WTC11 (cell line): Measurements from ENCODE around the gene MAMDC2. TPM values are rescaled to one million over a fixed set of nuclear protein-coding genes. Genes with fewer than 3 reads are reported as not detected.
"Not testable (repeated sequence)": the region's sequence is repeated elsewhere in the genome, so short reads cannot be mapped to it uniquely, and the experiment has no call there.

Source experiments
- ATAC-seq: fragments of 200-7000 bp; cut with Tn5 transposase; 2 replicates; pipeline ENCODE4 v1.10.0; 2021; ENCODE audit warnings: mild to moderate bottlenecking, moderate library complexity
- CTCF ChIA-PET: fragments of 300-600 bp; sonication (Branson Sonifier 250); formaldehyde crosslinking; loops from one replicate; lab custom pipeline; 2021; ENCODE audit warnings: antibody characterized with exemption; lab: Charles Lee
- POLR2A ChIA-PET: fragments of 350-600 bp; sonication (Branson Sonifier 250); formaldehyde crosslinking; loops from one replicate; lab custom pipeline; 2021; ENCODE audit warnings: antibody characterized with exemption; lab: Charles Lee
- DNase-seq: peaks from one replicate; pipeline ENCODE4 v3.0.0; 2021; ENCODE audit warnings: low spot score
- H3K27ac Mint-ChIP-seq: 2 replicates; pipeline ENCODE4 v1.8.0; 2021; ENCODE audit warnings: mixed read lengths
- H3K27me3 Mint-ChIP-seq: 2 replicates; pipeline ENCODE4 v1.8.0; 2021; ENCODE audit warnings: low read depth, mild to moderate bottlenecking, moderate library complexity, mixed read lengths
- H3K36me3 Mint-ChIP-seq: 2 replicates; pipeline ENCODE4 v1.8.0; 2021; ENCODE audit warnings: mixed read lengths
- H3K4me1 Mint-ChIP-seq: 2 replicates; pipeline ENCODE4 v1.8.0; 2022; ENCODE audit warnings: mixed read lengths
- H3K4me3 Mint-ChIP-seq: 2 replicates; pipeline ENCODE4 v1.8.0; 2021; ENCODE audit warnings: mild to moderate bottlenecking, moderate library complexity, mixed read lengths
- H3K9me3 Mint-ChIP-seq: 2 replicates; pipeline ENCODE4 v1.8.0; 2021; ENCODE audit warnings: mixed read lengths
- CDX4 ChIP-seq: fragments of 250-450 bp; sonication (Bioruptor Pico); IDR thresholded peaks from 2 replicates; pipeline ENCODE4 v1.9.0; 2021; ENCODE audit warnings: moderate library complexity, mild to moderate bottlenecking, inconsistent platforms, borderline replicate concordance
- CREB1 ChIP-seq: sonication (generic); formaldehyde crosslinking; IDR thresholded peaks from 2 replicates; pipeline ENCODE4 v1.8.0; 2023; ENCODE audit warnings: mild to moderate bottlenecking, missing genetic modification reagents
- CREM ChIP-seq: sonication (generic); formaldehyde crosslinking; IDR thresholded peaks from 2 replicates; pipeline ENCODE4 v1.8.1; 2022; ENCODE audit warnings: mild to moderate bottlenecking, missing genetic modification reagents, moderate library complexity
- ETV6 ChIP-seq: sonication (generic); formaldehyde crosslinking; IDR thresholded peaks from 2 replicates; pipeline ENCODE4 v1.8.1; 2022; ENCODE audit warnings: mild to moderate bottlenecking, missing genetic modification reagents
- HMGA2 ChIP-seq: fragments of 250-450 bp; sonication (Bioruptor Pico); IDR thresholded peaks from 2 replicates; pipeline ENCODE4 v1.4.0; 2021; ENCODE audit warnings: mild to moderate bottlenecking, moderate library complexity
- NFATC4 ChIP-seq: fragments of 250-450 bp; sonication (Bioruptor Pico); IDR thresholded peaks from 2 replicates; pipeline ENCODE4 v1.9.0; 2021; ENCODE audit warnings: mild to moderate bottlenecking
- PREB ChIP-seq: sonication (generic); formaldehyde crosslinking; IDR thresholded peaks from 2 replicates; pipeline ENCODE4 v1.8.1; 2022; ENCODE audit warnings: mild to moderate bottlenecking, missing genetic modification reagents, moderate library complexity, borderline replicate concordance
- SMAD3 ChIP-seq: sonication (generic); formaldehyde crosslinking; IDR thresholded peaks from 2 replicates; pipeline ENCODE4 v1.8.0; 2022; ENCODE audit warnings: missing genetic modification reagents, mild to moderate bottlenecking, borderline replicate concordance
- ZNF532 ChIP-seq: fragments of 250-450 bp; sonication (Bioruptor Pico); IDR thresholded peaks from 2 replicates; pipeline ENCODE4 v1.9.0; 2021; ENCODE audit warnings: mild to moderate bottlenecking, borderline replicate concordance
- total RNA-seq: library from RNA; stranded (reverse); gene quantifications from 3 replicates; pipeline ENCODE4 v1.2.3, GENCODE V29; 2021
- TF ChIP-seq, protein P1 (sequence below): sonication (generic); formaldehyde crosslinking; IDR thresholded peaks from 2 replicates; pipeline ENCODE4 v1.8.0; 2023; ENCODE audit warnings: mild to moderate bottlenecking, missing genetic modification reagents
- TF ChIP-seq, protein P2 (sequence below): fragments of 250-450 bp; sonication (Bioruptor Pico); IDR thresholded peaks from 2 replicates; pipeline ENCODE4 v1.8.0; 2021; ENCODE audit warnings: mild to moderate bottlenecking
- TF ChIP-seq, protein P3 (sequence below): sonication (generic); formaldehyde crosslinking; IDR thresholded peaks from 2 replicates; pipeline ENCODE4 v1.8.1; 2023; ENCODE audit warnings: mild to moderate bottlenecking, missing genetic modification reagents, borderline replicate concordance

Gene MAMDC2
- total RNA-seq, 1 experiment from 2014 or later, result 6.0 TPM

DNA sequence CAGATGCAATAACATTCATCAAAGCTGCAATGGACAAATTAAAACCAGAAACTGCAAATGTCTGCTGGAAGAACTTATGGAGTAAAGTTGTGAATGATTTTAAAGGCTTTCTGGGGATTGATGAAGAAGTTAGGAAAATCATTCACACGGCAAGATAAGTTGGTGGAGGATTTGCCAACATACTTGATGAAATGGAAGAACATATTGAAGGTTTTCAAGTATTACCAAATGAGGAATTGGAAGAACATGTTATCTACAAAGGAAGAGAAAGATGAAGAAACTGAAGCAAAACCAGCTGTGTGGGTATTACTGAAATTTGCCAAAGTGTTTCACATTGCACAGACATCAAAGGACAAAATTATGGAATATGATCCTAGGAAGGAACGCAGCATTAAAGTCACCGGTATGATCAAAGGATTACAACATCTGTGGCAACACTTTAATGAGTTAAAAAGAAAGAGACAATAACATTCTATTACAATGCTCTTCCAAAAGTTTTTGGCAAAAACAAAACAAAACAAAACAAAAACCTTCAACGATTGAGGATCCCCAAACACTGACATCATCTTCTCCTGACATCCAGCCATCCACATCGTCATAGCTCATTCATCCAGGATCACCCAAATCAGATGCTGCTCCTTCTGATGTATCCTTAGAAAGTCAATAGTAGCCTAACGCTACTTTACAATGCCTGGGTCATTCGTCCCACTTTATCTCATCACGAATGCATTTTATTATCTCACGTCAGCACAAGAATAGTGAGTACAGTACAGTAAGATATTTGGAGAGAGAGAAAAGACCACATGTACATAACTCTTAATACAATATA is 153.8 kb downstream of the MAMDC2 start:
- no peaks in the 10 kb centered on the region for H3K36me3 Mint-ChIP-seq
- no peak overlapping the region for H3K27ac Mint-ChIP-seq
- no peaks in the 10 kb centered on the region for H3K27me3 Mint-ChIP-seq
- H3K9me3 Mint-ChIP-seq, result 0 out of 2 replicates have a peak, but pooled peaks cover 3% of the 10 kb centered on the region
- POLR2A ChIA-PET, result no interaction called here
- CTCF ChIA-PET, result no interaction called here
- no peak overlapping the region for H3K4me3 Mint-ChIP-seq
- DNase-seq, result no peak
- TF ChIP-seq CDX4 (CRISPR knock-in tag), result no peak
- TF ChIP-seq CREB1 (CRISPR knock-in tag), result no peak
- TF ChIP-seq HMGA2 (CRISPR knock-in tag), result no peak
- no peak for TF ChIP-seq NFATC4 (CRISPR knock-in tag)
- TF ChIP-seq, protein P1, sequence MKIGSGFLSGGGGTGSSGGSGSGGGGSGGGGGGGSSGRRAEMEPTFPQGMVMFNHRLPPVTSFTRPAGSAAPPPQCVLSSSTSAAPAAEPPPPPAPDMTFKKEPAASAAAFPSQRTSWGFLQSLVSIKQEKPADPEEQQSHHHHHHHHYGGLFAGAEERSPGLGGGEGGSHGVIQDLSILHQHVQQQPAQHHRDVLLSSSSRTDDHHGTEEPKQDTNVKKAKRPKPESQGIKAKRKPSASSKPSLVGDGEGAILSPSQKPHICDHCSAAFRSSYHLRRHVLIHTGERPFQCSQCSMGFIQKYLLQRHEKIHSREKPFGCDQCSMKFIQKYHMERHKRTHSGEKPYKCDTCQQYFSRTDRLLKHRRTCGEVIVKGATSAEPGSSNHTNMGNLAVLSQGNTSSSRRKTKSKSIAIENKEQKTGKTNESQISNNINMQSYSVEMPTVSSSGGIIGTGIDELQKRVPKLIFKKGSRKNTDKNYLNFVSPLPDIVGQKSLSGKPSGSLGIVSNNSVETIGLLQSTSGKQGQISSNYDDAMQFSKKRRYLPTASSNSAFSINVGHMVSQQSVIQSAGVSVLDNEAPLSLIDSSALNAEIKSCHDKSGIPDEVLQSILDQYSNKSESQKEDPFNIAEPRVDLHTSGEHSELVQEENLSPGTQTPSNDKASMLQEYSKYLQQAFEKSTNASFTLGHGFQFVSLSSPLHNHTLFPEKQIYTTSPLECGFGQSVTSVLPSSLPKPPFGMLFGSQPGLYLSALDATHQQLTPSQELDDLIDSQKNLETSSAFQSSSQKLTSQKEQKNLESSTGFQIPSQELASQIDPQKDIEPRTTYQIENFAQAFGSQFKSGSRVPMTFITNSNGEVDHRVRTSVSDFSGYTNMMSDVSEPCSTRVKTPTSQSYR, result no peak
- TF ChIP-seq, protein P2, sequence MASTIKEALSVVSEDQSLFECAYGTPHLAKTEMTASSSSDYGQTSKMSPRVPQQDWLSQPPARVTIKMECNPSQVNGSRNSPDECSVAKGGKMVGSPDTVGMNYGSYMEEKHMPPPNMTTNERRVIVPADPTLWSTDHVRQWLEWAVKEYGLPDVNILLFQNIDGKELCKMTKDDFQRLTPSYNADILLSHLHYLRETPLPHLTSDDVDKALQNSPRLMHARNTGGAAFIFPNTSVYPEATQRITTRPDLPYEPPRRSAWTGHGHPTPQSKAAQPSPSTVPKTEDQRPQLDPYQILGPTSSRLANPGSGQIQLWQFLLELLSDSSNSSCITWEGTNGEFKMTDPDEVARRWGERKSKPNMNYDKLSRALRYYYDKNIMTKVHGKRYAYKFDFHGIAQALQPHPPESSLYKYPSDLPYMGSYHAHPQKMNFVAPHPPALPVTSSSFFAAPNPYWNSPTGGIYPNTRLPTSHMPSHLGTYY (CRISPR knock-in tag), result no peak
- TF ChIP-seq SMAD3 (CRISPR knock-in tag), result no peak
- TF ChIP-seq PREB (CRISPR knock-in tag), result no peak
- peaks cover 4% of the 10 kb centered on the region for H3K4me1 Mint-ChIP-seq
- no peak for ATAC-seq

DNA sequence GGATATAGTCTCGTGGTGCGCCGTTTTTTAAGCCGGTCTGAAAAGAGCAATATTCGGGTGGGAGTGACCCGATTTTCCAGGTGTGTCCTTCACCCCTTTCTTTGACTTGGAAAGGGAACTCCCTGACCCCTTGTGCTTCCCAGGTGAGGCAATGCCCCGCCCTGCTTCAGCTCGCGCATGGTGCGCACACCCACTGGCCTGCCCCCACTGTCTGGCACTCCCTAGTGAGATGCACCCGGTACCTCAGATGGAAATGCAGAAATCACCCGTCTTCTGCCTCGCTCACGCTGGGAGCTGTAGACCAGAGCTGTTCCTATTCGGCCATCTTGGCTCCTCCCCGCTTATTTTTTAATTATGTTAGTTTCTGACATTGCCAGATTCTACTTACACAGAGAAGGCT is 161.1 kb downstream of the MAMDC2 start:
- peak overlapping the region; percentile 90 for H3K27ac Mint-ChIP-seq
- CTCF ChIA-PET, H3K27me3 Mint-ChIP-seq, DNase-seq, ATAC-seq, POLR2A ChIA-PET: not testable (repeated sequence)
- H3K4me3 Mint-ChIP-seq, result peak overlapping the region; percentile 70
- peaks cover 26% of the 10 kb centered on the region for H3K36me3 Mint-ChIP-seq
- H3K9me3 Mint-ChIP-seq, result peaks cover 33% of the 10 kb centered on the region
- H3K4me1 Mint-ChIP-seq, result peaks cover 14% of the 10 kb centered on the region

DNA sequence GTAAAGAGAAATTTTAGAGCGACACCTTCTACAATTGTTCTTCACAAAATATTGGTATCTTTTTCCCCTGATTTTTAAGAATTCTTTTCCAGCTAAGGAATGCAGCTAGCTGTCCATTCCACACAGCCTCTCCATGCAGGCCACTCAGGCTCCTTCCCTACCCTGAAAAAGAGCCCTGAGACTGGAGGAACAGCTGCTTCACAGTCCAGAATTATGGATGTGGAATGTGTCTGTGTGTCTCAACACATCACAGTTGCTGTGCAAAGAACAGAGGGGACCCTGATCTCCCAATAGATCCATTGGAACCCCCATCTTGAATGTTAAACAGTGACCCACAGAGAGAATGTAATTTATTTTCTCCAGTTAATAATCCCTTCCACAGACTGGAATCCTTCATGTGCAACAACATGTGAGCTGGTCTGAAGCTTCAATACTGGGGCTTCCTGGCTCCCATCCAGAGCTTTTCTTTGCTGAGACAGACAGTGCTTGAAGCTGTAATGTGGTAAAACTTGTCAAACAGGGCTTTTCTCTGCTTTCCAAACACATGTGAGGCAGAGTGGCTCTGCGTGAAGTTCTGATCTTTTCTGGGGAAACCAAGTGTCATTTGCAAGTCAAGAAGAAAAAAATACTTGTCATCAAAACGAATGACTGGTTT is 161.8 kb downstream of the MAMDC2 start:
- POLR2A ChIA-PET, result no interaction called here
- CTCF ChIA-PET, result no interaction called here
- Mint-ChIP-seq H3K27ac (0 out of 2 replicates have a peak overlapping the region, but pooled peaks have one; percentile 37), H3K4me3 (peak overlapping the region; percentile 70), H3K27me3 (peaks cover 7% of the 10 kb centered on the region), H3K36me3 (peaks cover 32% of the 10 kb centered on the region), H3K4me1 (peaks cover 14% of the 10 kb centered on the region), H3K9me3 (peaks cover 40% of the 10 kb centered on the region)
- no peak for ATAC-seq
- DNase-seq, result no peak
- no peak for TF ChIP-seq ETV6 (CRISPR knock-in tag)
- no peak for TF ChIP-seq ZNF532 (CRISPR knock-in tag)
- TF ChIP-seq, protein P2 (CRISPR knock-in tag), result no peak
- TF ChIP-seq, protein P3, sequence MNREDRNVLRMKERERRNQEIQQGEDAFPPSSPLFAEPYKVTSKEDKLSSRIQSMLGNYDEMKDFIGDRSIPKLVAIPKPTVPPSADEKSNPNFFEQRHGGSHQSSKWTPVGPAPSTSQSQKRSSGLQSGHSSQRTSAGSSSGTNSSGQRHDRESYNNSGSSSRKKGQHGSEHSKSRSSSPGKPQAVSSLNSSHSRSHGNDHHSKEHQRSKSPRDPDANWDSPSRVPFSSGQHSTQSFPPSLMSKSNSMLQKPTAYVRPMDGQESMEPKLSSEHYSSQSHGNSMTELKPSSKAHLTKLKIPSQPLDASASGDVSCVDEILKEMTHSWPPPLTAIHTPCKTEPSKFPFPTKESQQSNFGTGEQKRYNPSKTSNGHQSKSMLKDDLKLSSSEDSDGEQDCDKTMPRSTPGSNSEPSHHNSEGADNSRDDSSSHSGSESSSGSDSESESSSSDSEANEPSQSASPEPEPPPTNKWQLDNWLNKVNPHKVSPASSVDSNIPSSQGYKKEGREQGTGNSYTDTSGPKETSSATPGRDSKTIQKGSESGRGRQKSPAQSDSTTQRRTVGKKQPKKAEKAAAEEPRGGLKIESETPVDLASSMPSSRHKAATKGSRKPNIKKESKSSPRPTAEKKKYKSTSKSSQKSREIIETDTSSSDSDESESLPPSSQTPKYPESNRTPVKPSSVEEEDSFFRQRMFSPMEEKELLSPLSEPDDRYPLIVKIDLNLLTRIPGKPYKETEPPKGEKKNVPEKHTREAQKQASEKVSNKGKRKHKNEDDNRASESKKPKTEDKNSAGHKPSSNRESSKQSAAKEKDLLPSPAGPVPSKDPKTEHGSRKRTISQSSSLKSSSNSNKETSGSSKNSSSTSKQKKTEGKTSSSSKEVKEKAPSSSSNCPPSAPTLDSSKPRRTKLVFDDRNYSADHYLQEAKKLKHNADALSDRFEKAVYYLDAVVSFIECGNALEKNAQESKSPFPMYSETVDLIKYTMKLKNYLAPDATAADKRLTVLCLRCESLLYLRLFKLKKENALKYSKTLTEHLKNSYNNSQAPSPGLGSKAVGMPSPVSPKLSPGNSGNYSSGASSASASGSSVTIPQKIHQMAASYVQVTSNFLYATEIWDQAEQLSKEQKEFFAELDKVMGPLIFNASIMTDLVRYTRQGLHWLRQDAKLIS (CRISPR knock-in tag), result no peak
- TF ChIP-seq CREM (CRISPR knock-in tag), result no peak
